ENCODE results near the gene GRIA3. TPM values are rescaled to one million over a fixed set of nuclear protein-coding genes. Genes with fewer than 3 reads are reported as not detected.

GRIA3 gene
- not detected in 2 replicates for total RNA-seq

DNA sequence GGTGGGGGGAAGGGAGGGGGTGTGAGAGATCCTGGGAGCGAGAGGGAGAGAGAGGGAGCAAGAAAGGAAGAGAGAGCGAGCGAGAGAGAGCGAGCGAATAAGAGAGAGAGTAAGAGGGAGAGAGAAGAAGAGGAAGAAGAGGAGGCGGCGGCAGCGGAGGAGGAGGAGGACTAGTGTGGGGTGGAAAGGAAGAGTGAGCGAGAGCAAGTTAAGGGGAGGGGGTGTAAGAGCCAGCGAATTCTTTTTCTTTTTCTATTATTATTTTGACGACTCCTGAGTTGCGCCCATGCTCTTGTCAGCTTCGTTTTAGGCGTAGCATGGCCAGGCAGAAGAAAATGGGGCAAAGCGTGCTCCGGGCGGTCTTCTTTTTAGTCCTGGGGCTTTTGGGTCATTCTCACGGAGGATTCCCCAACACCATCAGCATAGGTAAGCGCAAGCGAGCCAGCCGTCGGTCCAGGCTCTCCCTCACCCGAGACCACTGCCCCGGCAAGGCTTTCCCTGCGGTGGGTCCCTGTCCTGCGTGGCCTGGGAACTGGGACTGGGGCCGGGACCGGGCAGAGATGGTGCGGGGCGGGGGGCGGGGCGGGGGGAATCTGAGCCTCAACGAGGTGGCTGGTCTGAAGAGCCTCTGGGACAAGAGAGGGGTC, at the start of gene GRIA3:
Gene GRIA3, plus strand, starts transcription at position 60 of the 647 bp plus-strand sequence. Its CDS starts 258 bp downstream, at position 318.
- no peak for DNase-seq (ENCODE audit: low read depth in 2 of 2)

- no peak for DNase-seq (ENCODE audit: low read depth in 2 of 2)
Measured at GRCh38 chrX:123138473-123138872, 45.6 kb upstream of the GRIA3 start.

DNA sequence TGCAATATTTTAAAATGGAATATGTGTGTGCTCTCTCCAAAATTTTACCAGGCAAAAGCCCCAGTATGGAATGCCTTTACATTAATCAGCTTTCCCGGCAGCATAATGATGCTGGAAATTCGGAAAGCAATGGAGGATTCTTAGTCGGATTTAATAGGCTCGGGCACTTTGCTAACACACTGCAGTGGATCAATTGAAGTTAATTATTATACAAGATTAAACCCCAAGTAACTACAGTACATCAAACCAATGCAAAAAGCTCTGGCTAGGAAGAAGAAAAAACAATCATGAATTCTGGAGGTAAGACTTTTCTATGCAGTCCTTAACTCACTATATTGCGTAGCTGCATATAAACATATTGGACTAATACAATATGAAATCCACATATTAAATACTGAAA, 43.6 kb upstream of the GRIA3 start:
- no peak for DNase-seq (ENCODE audit: low read depth in 2 of 2)

DNA sequence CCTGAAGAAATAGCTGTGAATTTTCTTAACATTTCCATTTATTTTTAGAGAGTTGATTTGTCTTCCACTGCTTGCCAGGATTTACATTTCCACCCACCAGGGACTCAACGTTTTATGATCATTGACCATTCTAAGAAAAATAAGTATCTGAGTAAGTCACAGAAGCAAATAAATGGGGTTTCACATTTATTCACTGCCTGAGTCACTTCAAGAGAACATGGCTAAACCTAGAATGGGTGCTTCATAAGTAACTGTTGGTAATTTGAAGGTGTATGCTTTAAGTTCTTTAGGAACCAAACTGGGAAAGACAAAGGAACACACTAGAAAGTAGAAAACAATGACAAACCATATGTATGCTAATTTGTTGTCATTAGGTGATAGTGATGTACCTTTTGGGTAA, 43.2 kb upstream of the GRIA3 start:
- no peak for DNase-seq (ENCODE audit: low read depth in 2 of 2)

- DNase-seq (ENCODE audit: low read depth in 2 of 2) = no peak
Measured at GRCh38 chrX:123153846-123154335, 30.2 kb upstream of the GRIA3 start.

GRCh38 chrX:123155327-123155726, 28.8 kb upstream of the GRIA3 start:
- DNase-seq (ENCODE audit: low read depth in 2 of 2) = no peak

DNA sequence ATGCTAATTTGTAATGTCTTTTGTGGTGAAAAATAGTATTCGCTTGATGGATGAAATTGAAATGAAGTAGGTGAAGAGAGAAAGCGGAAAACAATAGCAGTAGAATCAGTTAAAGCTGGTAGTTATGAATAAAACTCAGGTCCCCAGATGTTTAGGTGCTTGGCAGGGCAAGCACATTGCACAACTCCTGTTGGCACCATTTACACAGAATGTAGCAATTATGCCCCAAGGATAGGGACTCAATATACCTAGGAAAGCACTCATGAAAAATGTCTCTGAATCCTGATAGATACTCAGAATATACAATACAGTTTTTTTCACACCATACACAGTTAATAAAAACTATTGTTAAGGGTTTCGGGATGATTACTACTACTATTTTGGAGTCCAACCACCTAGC, 26.5 kb upstream of the GRIA3 start:
- no peak for DNase-seq (ENCODE audit: low read depth in 2 of 2)

DNA sequence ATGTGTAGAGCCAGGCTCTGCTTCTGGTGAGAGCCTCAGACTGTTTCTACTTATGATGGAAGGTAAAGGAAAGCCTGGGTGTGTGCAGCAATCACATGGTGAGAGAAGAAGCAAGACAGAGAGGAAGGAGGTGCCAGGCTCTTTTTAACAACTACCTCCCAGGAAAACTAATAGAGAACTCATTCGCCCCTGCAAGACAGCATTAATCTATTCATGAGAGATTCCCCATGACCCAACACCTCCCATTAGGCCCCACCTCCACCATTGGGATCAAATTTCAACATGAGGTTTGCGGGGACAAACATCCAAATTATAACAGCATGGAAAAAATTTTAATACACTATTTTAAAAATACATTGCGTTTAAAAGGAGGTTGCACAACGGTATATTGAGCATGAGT, 24.7 kb upstream of the GRIA3 start:
- DNase-seq (ENCODE audit: low read depth in 2 of 2) = no peak

DNA sequence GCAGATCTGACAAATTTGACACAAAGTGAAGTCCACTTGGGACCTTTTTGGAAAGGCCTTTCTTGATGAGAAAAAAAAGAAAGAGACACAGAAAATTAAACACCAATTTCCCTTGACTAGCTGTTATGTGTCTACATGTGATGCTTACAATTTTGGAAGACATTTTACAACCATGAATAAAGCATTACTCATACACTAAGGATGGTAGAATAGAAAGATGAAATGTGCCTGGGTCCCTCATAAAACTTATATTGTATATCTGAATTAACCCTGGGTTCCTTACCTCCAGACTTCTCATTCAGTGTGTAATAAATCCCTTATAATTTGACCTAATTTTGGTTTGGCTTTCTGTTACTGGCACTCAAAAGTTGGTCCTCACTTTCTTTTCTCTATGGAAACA, 16.5 kb upstream of the GRIA3 start:
- DNase-seq (ENCODE audit: low read depth in 2 of 2) = no peak

DNA sequence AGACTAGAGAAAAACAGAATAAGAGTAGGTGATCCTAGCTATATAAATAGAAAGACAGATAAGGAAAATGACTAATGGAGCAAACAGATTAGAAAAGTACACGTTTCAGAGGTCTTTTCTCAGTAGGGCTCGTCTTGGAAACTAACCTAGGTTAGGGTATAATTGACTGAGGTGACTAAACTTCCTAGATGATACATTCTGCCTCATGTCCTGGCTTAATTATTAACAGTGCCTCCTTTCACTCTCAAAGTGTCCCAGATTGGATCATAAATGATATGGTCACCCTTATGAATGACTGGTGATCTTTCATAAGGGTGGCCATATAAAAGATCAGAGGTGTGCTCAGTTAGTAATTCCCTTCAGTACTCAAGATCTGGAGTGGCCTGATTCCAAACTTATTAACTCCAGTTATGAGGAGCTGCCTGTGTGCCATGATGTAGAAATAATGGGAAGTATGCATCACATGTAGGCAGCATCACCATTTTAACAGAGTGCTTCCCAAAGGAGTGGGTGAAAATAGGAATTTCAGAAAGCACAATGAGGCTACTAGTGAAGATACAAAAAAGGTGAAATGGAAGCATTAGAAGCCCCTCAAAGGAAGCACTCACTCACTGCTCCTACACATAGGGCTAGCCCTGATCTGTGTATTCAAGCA, 14.7 kb upstream of the GRIA3 start:
- DNase-seq (ENCODE audit: low read depth in 2 of 2) = no peak

DNA sequence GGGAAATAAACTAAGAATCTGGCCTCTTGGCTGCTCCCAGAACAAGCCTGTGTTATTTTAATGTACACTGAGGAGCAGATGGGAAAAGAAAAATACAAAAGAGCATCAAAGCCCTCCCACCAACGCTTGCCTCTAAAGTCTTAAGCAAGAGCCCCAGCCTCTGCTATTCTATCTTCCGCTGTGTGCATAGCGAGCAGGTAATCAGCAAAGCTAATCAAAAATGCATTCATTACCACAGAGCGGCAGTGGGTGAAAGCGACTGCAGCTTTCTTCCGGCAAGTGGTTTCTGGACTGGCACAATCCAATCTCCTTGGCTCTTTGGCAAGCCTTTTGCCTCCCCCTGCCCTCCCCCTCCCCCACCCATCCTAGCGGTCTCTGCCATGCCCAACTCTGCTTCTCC, 13.5 kb upstream of the GRIA3 start:
- no peak for DNase-seq (ENCODE audit: low read depth in 2 of 2)

- DNase-seq (ENCODE audit: low read depth in 2 of 2) = no peak
Measured at GRCh38 chrX:123171781-123172180, 12.3 kb upstream of the GRIA3 start.

DNA sequence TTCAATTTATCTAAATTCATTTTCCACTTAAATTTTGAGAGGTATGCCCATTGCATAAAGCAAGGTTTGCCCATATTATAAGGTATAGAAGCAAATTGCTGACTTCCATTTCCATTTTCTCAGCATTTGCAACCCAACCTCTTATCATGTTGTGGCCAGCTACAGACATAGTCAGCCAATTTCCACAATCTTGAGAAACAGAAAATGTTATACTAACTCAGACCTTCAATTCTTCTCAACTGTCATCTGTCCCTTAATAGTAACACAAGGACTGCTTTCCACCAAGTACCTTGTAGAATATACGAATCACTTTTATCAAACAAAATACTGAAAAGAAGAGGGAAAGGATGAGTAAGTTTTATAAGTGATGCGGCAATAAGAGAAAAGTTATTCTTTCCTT, 11.2 kb upstream of the GRIA3 start:
- no peak for DNase-seq (ENCODE audit: low read depth in 2 of 2)

- DNase-seq (ENCODE audit: low read depth in 2 of 2) = no peak
Measured at GRCh38 chrX:123173833-123174232, 10.2 kb upstream of the GRIA3 start.

- no peak for DNase-seq (ENCODE audit: low read depth in 2 of 2)
Measured at GRCh38 chrX:123175366-123176122, 8.5 kb upstream of the GRIA3 start.

DNA sequence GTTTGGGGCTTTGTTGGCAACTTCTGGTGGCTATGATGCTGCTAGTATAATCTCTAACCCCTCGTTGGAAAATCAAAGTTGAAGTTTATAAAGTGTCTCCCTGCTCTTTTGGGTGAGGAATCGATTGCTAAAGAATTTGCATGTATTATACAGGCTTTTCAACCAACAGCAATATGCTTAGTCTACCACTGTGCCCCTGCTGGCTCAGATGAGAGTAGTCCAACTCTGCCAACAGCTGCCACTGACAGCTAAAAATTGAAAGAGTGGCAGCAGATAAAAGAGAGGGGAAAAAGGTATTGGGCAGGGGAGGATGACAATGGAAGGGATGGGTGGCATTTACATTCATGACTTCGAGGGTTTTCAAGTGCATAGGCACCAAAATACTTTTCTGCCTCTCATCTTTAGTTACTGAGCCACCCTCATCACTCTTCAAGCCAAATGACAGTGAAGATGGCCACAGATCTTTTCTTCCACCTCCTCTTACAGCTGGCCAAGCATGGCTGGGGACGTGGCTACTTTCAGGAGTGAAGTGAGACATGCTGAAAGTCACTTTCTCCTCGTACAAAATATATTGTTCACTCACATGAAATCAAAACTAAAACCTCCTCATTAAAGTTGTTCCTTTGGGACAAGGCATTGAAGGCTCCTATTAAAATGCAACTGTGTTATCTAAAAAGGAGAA, 2.7 kb upstream of the GRIA3 start:
- no peak for DNase-seq (ENCODE audit: low read depth in 2 of 2)

GRCh38 chrX:123184866-123185276, 793 bp downstream of the GRIA3 start:
- DNase-seq (ENCODE audit: low read depth in 2 of 2) = no peak

- DNase-seq (ENCODE audit: low read depth in 2 of 2) = no peak
Measured at GRCh38 chrX:123185721-123186120, 1.6 kb downstream of the GRIA3 start.

DNA sequence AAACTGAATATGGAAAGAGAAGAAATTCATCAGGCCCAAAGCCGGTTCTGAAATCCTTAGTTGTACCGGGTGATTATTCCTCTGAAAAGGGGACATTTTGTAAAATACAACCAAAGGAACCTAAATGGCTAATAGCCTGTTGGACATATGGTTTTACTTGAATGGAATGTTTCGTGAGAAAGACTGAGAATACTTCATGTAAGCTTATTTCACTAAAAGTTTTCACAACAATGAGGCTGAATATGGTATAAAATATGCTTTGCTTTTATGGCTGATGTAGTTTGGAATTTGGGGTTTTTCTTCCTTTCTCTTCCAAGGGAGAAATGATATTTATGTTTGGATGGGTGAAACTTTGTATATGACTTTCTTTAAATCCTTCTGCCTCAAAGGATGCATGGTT, 2.7 kb downstream of the GRIA3 start:
- no peak for DNase-seq (ENCODE audit: low read depth in 2 of 2)

DNA sequence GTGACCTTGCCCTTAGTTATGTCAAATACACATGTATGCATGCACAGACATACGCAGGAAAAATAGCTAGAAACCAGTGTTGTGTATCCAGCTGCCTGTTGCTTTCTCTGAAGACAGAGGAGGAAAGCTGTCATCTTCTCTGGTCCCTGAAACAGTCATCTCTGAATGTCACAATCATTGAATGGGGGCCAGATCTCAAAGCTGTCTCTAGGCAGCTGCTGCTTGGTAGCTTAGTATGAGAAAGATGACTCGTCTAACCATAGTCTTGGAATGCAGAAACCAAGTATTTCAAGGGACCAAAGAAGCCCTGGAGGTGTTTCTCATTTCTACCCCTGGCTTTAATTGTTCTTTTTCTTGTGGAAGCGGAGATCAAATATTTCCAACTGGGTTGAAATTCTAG, 4.0 kb downstream of the GRIA3 start:
- no peak for DNase-seq (ENCODE audit: low read depth in 2 of 2)

DNA sequence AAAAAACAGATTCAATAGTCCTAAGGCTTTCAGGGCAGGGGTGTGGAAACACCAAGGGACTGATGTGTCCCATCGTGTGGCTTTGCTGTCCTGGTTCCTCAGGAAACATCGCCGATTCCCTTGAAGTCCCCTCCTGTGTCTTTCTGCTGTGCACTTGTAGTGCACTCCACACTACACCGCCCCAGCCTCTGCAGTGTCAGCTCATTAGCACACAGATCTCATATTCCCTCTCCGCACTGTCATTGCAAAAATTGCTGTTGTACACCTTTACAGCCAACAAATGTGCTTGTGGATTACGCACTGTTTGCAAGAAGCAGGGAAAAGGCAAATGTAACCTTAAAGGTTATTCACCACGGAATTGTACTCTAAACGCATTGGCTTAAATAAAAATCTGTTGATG, 5.3 kb downstream of the GRIA3 start:
- no peak for DNase-seq (ENCODE audit: low read depth in 2 of 2)

DNA sequence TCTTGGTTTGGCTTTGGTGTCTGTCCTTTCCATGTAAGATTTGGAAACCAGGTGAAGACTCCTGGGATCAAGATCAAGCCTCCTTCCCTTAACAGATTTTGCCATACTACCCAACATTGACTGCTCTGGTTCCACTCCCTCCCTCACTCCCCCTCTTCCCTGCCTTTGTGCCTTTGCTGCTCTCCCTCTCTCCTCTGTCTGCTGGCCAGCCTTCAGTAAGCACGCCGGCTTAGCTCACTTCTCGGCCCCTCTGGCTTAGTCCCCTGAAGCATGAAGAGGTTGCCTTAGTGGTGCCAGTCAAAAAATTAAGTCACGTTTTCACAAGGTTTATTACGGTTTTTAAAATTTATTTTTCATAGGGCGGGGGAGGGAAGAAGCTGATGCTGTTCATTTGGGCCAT, 6.0 kb downstream of the GRIA3 start:
- no peak for DNase-seq (ENCODE audit: low read depth in 2 of 2)
